H1 (cell line): ENCODE results near the gene CDC42EP1. TPM values are rescaled to one million over a fixed set of nuclear protein-coding genes. Genes with fewer than 3 reads are reported as not detected.

Experiments
- GTF2F1 ChIP-seq: IDR thresholded peaks from 2 replicates; pipeline ENCODE4 v1.6.1; 2012; ENCODE audit warnings: low read depth, low read length, improper control_type of control experiment, borderline replicate concordance
- JUN ChIP-seq: IDR thresholded peaks from 2 replicates; pipeline ENCODE4 v1.6.1; 2011; ENCODE audit warnings: low read depth, mild to moderate bottlenecking, improper control_type of control experiment, low read length
- NANOG ChIP-seq: IDR thresholded peaks from 2 replicates; pipeline ENCODE4 v1.6.1; 2011; ENCODE audit warnings: low read length, low read depth, mild to moderate bottlenecking, inconsistent platforms; ENCODE audit not compliant: insufficient read depth, poor library complexity, severe bottlenecking
- TBP ChIP-seq: IDR thresholded peaks from 2 replicates; pipeline ENCODE4 v1.6.1; 2011; ENCODE audit warnings: low read depth, low read length, improper control_type of control experiment
- TEAD4 ChIP-seq: IDR thresholded peaks from 2 replicates; pipeline ENCODE4 v1.6.1; 2012; ENCODE audit warnings: low read depth, low read length, inconsistent platforms, mixed read lengths
- polyA plus RNA-seq, 7 experiments: library from polyadenylated mRNA; depleted of rRNA in 3 of 7; stranded (reverse) in 5 of 7; unstranded in 2 of 7; fragments of >200 nt in 5 of 7; fragments of 200-250 nt in 2 of 7; gene quantifications; 1 replicate in 5 of 7; 2 replicates in 1 of 7; 4 replicates in 1 of 7; pipeline versions ENCODE4 v1.2.1 to v1.2.3, GENCODE V29; 2011 to 2013; ENCODE audit warnings: missing spikeins in 2 of 7, mixed read lengths in 2 of 7
- total RNA-seq: library from RNA; stranded (reverse); fragmentation: NEBNext Ultra II Directional; extraction: Animal tissue kit (Norgen Biotek cat#: 25700); gene quantifications from 2 replicates; pipeline ENCODE4 v1.2.1, GENCODE V29; 2021

CDC42EP1 gene
- total and polyA plus RNA-seq, 2 of the 8 experiments (the other 6 are each of a cell fraction or from before 2014, with no cell fraction given), result 8.3 to 11.2 TPM

- no peak for TF ChIP-seq NANOG
- TF ChIP-seq JUN, result no peak
- TF ChIP-seq TBP, result no peak
- TF ChIP-seq TEAD4, result no peak
- no peak for TF ChIP-seq GTF2F1
- TF ChIP-seq, all 59 proteins: peak for 0
Measured at GRCh38 chr22:37535159-37535558, 25.1 kb upstream of the CDC42EP1 start (continued).
